Stomach (tissue), 9 donors: ENCODE results near the gene AKAP7. TPM values are rescaled to one million over a fixed set of nuclear protein-coding genes. Genes with fewer than 3 reads are reported as not detected.
"Not testable (repeated sequence)": the region's sequence is repeated elsewhere in the genome, so short reads cannot be mapped to it uniquely, and the experiment has no call there.

ENCODE experiments used
- DNase-seq, 2 donors: peaks; one replicate each; pipeline versions ENCODE4 v3.0.0 to v3.0.0-alpha.2; 2013 to 2019
- H3K27ac ChIP-seq, 5 donors: fragments of 200-600 bp in 4 of 5; sonication (generic) in 4 of 5; one replicate each; pipeline ENCODE4 v1.5.1; 2013 to 2019; ENCODE audit warnings: mild to moderate bottlenecking in 1 of 5, moderate library complexity in 1 of 5
- H3K27me3 ChIP-seq, 3 donors: fragments of 200-600 bp; sonication (generic); one replicate each; pipeline ENCODE4 v1.5.1; 2017 to 2019; ENCODE audit warnings: mixed run types in 1 of 3
- H3K36me3 ChIP-seq, 4 donors: fragments of 200-600 bp; sonication (generic); 1 replicate in 3 of 4; 2 replicates in 1 of 4; pipeline ENCODE4 v1.5.1; 2016 to 2019
- H3K4me1 ChIP-seq, 4 donors: fragments of 200-600 bp; sonication (generic); one replicate each; pipeline ENCODE4 v1.5.1; 2016 to 2019
- H3K4me3 ChIP-seq, 4 donors: fragments of 200-600 bp; sonication (generic) in 3 of 4; one replicate each; pipeline ENCODE4 v1.5.1; 2016 to 2019; ENCODE audit warnings: mild to moderate bottlenecking in 1 of 4
- H3K9me3 ChIP-seq, 4 donors: fragments of 200-600 bp; sonication (generic); one replicate each; pipeline ENCODE4 v1.5.1; 2016 to 2019
- CTCF ChIP-seq, 7 experiments: fragments of 450-650 bp in 4 of 7; fragments of 200-600 bp in 3 of 7; sonication (generic) in 3 of 7; IDR thresholded peaks; one replicate each; pipeline ENCODE4 v1.5.1; 2016 to 2019; ENCODE audit warnings: antibody characterized with exemption in 7 of 7, control low read depth in 2 of 7, mild to moderate bottlenecking in 1 of 7
- EP300 ChIP-seq: sonication (generic); formaldehyde crosslinking; IDR thresholded peaks from one replicate; pipeline ENCODE4 v1.6.1; 2017; ENCODE audit warnings: antibody characterized with exemption
- POLR2A ChIP-seq, 4 donors: fragments of 450-650 bp; IDR thresholded peaks; one replicate each; pipeline ENCODE4 v1.6.1; 2016; ENCODE audit warnings: antibody characterized with exemption in 4 of 4, control low read depth in 2 of 4, mild to moderate bottlenecking in 1 of 4, moderate library complexity in 1 of 4
- POLR2AphosphoS5 ChIP-seq, 3 donors: sonication (generic); formaldehyde crosslinking; IDR thresholded peaks; one replicate each; pipeline ENCODE4 v1.6.1; 2016; ENCODE audit warnings: antibody characterized with exemption in 3 of 3
- WGBS, 5 donors: extraction: QIAGEN DNeasy Blood & Tissue Kit in 3 of 5; methylation state at CpG; one replicate each; pipeline versions ENCODE4 v1.1.5 to v1.1.7; 2013 to 2018; 5-methylcytosine and 5-hydroxymethylcytosine counted together
- intact Hi-C: fragments of 100-400 bp; cut with DNase I; formaldehyde crosslinking; loops from one replicate; pipeline ENCODE4 v1.15.1; 2023; ENCODE audit warnings: low total_unique reads
- polyA plus RNA-seq, 3 donors: library from polyadenylated mRNA; stranded (reverse); fragments of 200-250 nt; gene quantifications; one replicate each; pipeline ENCODE4 v1.2.3, GENCODE V29; 2013
- total RNA-seq, 5 donors: library from RNA; depleted of rRNA; stranded (reverse); fragments of >200 nt; gene quantifications; one replicate each; pipeline versions ENCODE4 v1.1.0 to v1.2.3, GENCODE V29; 2014 to 2016
- donor health status: healthy with polysubstance abuse.
- donor health status: Bipolar disorder and iron deficiency.
- donor health status: healthy.

AKAP7 gene
- total and polyA plus RNA-seq, 8 donors: 1.3 to 59.5 (median 4.6) TPM

GRCh38 chr6:131295081-131295480, 159.8 kb downstream of the AKAP7 start:
- intact Hi-C loops: no loop called here

DNA sequence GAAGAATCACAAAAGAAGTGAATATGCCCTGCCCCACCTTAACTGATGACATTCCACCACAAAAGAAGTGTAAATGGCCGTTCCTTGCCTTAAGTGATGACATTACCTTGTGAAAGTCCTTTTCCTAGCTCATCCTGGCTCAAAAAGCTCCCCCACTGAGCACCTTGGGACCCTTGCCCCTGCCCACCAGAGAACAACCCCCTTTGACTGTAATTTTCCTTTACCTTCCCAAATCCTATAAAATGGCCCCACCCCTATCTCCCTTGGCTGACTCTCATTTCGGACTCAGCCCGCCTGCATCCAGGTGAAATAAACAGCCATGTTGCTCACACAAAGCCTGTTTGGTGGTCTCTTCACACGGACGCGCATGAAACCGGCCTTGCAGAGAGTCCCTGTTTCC, 165.6 kb downstream of the AKAP7 start:
- H3K4me3 ChIP-seq, DNase-seq, H3K27ac ChIP-seq, H3K9me3 ChIP-seq, intact Hi-C loops, H3K36me3 ChIP-seq, H3K27me3 ChIP-seq, H3K4me1 ChIP-seq: not testable (repeated sequence)
- WGBS, 5 donors: 94 to 99% (median 94%) methylated on average over 7 of the region's 7 CpGs

More at GRCh38 chr6:131295081-131295480, 159.8 kb downstream of the AKAP7 start:
- Histone ChIP-seq H3K4me3 (no peak overlapping the region), H3K36me3 (no peaks in the 10 kb centered on the region), H3K27ac (no peak overlapping the region), H3K27me3 (no peaks in the 10 kb centered on the region), H3K4me1 (peaks cover 0 to 18% (median 17%) of the 10 kb centered on the region in 4 donors), H3K9me3 (no peaks in the 10 kb centered on the region)
- DNase-seq: no peak
- TF ChIP-seq EP300: no peak
- no peak for TF ChIP-seq POLR2AphosphoS5 (IDR thresholded peaks at IDR 0.05)
- TF ChIP-seq POLR2A (IDR thresholded peaks at IDR 0.05): no peak
- TF ChIP-seq CTCF (IDR thresholded peaks at IDR 0.05): no peak
- WGBS, 5 donors: 89 to 98% (median 97%) methylated on average over 5 to 10 of the region's 10 CpGs

- Histone ChIP-seq H3K4me1 (no peaks in the 10 kb centered on the region), H3K36me3 (no peaks in the 10 kb centered on the region), H3K4me3 (no peak overlapping the region), H3K9me3 (no peaks in the 10 kb centered on the region), H3K27me3 (no peaks in the 10 kb centered on the region), H3K27ac (no peak overlapping the region)
- 90 to 95% (median 91%) methylated on average over 6 of the region's 6 CpGs for WGBS, 5 donors
- TF ChIP-seq EP300: no peak
- TF ChIP-seq POLR2A (IDR thresholded peaks at IDR 0.05): no peak
- TF ChIP-seq CTCF (IDR thresholded peaks at IDR 0.05): no peak
- TF ChIP-seq POLR2AphosphoS5 (IDR thresholded peaks at IDR 0.05): no peak
- intact Hi-C loops: no loop called here
- no peak for DNase-seq
Measured at GRCh38 chr6:131303338-131303930, 168.2 kb downstream of the AKAP7 start.

DNA sequence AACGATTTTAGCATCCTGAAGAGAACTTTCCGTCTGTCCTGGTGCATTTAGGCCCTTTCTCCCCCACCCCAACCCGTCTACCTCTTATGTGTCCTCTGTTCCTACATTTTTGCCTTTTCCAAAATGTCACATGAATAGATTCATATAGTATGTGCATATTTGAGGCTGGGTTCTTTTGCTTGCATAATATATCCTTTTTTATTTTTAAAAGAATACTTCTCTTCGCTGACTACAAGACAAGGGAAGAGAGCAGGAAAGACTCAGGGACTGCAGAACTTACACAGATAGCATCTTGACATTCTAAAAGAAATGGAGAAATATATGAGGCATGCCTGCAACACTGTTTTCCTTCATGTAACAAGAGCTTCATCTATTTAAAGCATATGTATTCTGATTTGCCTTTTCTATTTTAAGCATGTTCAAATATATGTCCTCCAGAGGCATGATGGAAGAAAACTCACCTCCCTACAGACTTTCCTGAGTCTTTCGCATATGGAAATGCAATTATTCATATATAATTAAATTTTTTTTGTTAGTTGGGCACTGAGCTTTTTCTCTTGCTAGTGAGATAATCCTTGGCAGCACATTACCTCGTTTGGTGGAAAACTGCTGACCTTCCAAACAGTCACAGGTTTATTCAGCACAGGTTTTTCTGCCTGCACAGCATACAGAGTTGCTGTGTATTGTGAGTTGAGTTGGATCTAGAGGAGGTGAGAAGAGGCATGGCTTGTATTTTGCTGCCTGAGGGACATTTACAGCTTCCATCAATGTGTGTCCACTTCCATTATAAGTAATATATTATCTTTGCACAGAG, 170.0 kb downstream of the AKAP7 start:
- Histone ChIP-seq H3K4me3 (no peak overlapping the region), H3K4me1 (no peaks in the 10 kb centered on the region), H3K9me3 (peaks cover 0 to 8% (median 4%) of the 10 kb centered on the region in 4 donors), H3K27me3 (no peaks in the 10 kb centered on the region), H3K27ac (no peak overlapping the region), H3K36me3 (no peaks in the 10 kb centered on the region)
- 79 to 83% (median 81%) methylated on average over 6 of the region's 6 CpGs for WGBS, 5 donors
- TF ChIP-seq POLR2A (IDR thresholded peaks at IDR 0.05) (no peak), EP300 (no peak)
- intact Hi-C loops: no loop called here
- no peak for DNase-seq

DNA sequence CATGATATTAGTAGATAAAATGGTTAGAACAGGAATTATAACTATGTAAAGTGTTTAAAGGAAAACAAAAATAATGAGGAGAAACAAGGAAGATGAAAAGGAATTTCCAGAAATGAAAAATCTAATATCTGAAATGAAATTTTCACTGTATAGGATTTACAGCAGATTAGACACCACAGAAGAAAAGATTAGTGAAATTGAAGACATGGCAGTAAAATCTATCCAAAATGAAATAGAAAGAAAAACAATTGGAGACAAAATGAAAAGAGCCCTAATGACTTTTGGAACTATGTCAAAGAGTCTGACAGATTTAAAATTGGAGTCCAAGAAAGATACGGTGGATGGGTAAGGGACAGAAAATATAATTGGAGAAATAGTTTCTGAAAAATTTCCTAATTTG, 174.2 kb downstream of the AKAP7 start:
- intact Hi-C loops: no loop called here

More for the DNA sequence above, 174.2 kb downstream of the AKAP7 start:
- no peaks in the 10 kb centered on the region for H3K36me3 ChIP-seq
- DNase-seq: no peak
- H3K4me1 ChIP-seq: peaks cover 0 to 7% (median 0%) of the 10 kb centered on the region in 4 donors
- peaks cover 0 to 15% (median 7%) of the 10 kb centered on the region in 4 donors for H3K9me3 ChIP-seq
- no peak overlapping the region for H3K27ac ChIP-seq
- no peak overlapping the region for H3K4me3 ChIP-seq
- TF ChIP-seq CTCF (IDR thresholded peaks at IDR 0.05): no peak
- no peak for TF ChIP-seq EP300
- WGBS, 5 donors: 97 to 100% (median 100%) methylated on average over 1 of the region's 1 CpG
- H3K27me3 ChIP-seq: no peaks in the 10 kb centered on the region
